Adrenal gland (tissue), 12 donors: ENCODE data around the gene RNASE7. TPM values are rescaled to one million over a fixed set of nuclear protein-coding genes. Genes with fewer than 3 reads are reported as not detected.

Source experiments
- DNase-seq, 7 donors: peaks; one replicate each; pipeline ENCODE4 v3.0.0-alpha.2; 2019 to 2020
- H3K27ac ChIP-seq, 5 donors: fragments of 200-600 bp; sonication (generic) in 4 of 5; 1 replicate in 3 of 5; 2 replicates in 2 of 5; pipeline versions ENCODE4 v1.5.1 to v1.8.0; 2016 to 2020; ENCODE audit warnings: mild to moderate bottlenecking in 1 of 5
- H3K27me3 ChIP-seq: fragments of 200-600 bp; 2 replicates; pipeline ENCODE4 v1.8.0; 2021
- H3K36me3 ChIP-seq, 2 donors: fragments of 200-600 bp; replicated peaks in 1 of 2; 1 replicate in 1 of 2; 2 replicates in 1 of 2; pipeline versions ENCODE4 v1.5.1 to v1.8.0; 2018 to 2022
- H3K4me1 ChIP-seq, 2 donors: fragments of 200-600 bp; replicated peaks in 1 of 2; 1 replicate in 1 of 2; 2 replicates in 1 of 2; pipeline versions ENCODE4 v1.5.1 to v1.8.0; 2018 to 2021
- H3K4me3 ChIP-seq, 4 donors: fragments of 200-600 bp; sonication (generic) in 3 of 4; one replicate each; pipeline ENCODE4 v1.5.1; 2016 to 2018
- H3K9me3 ChIP-seq, 3 donors: fragments of 200-600 bp; sonication (generic) in 1 of 3; replicated peaks in 1 of 3; 1 replicate in 2 of 3; 2 replicates in 1 of 3; pipeline versions ENCODE4 v1.5.1 to v1.8.0; 2016 to 2021
- CTCF ChIP-seq, 6 experiments: fragments of 450-650 bp in 4 of 6; fragments of 200-600 bp in 2 of 6; sonication (generic) in 1 of 6; IDR thresholded peaks; 1 replicate in 5 of 6; 2 replicates in 1 of 6; pipeline versions ENCODE4 v1.5.1 to v1.8.0; 2016 to 2021; ENCODE audit warnings: antibody characterized with exemption in 6 of 6, mild to moderate bottlenecking in 2 of 6, moderate library complexity in 1 of 6
- POLR2A ChIP-seq, 2 donors: fragments of 450-650 bp; IDR thresholded peaks; one replicate each; pipeline ENCODE4 v1.6.1; 2017; ENCODE audit warnings: antibody characterized with exemption in 2 of 2, mild to moderate bottlenecking in 2 of 2, moderate library complexity in 1 of 2
- WGBS, 4 donors: extraction: QIAGEN DNeasy Blood & Tissue Kit in 2 of 4; methylation state at CpG; one replicate each; pipeline versions ENCODE4 v1.1.5 to v1.1.7; 2013 to 2017; 5-methylcytosine and 5-hydroxymethylcytosine counted together
- intact Hi-C, 2 donors: fragments of 100-400 bp; cut with DNase I; formaldehyde crosslinking; loops; one replicate each; pipeline versions ENCODE4 v1.14.1 to v1.15.0; 2022 to 2023
- polyA plus RNA-seq, 3 donors: library from polyadenylated mRNA; stranded (reverse); fragments of 200-250 nt in 2 of 3; fragments of 350-450 nt in 1 of 3; fragmentation: Illumina TruSeq in 1 of 3; extraction: RNeasy Lipid Tissue Mini Kit (QIAGEN cat#74804) in 1 of 3; gene quantifications; one replicate each; pipeline ENCODE4 v1.2.3, GENCODE V29; 2013 to 2014
- total RNA-seq, 9 donors: library from RNA; depleted of rRNA in 4 of 9; stranded (reverse); fragments of >200 nt in 4 of 9; fragments of 120-200 nt in 1 of 9; fragmentation: NEBNext Ultra II Directional in 1 of 9; extraction: Animal tissue kit (Norgen Biotek cat#: 25700) in 1 of 9; gene quantifications; one replicate each; pipeline versions ENCODE4 v1.1.0 to v1.2.4, GENCODE V29; 2013 to 2023
- donor health status: healthy with polysubstance abuse.
- donor health status: Bipolar disorder and iron deficiency.
- donor health status: DM: yes; HTN: yes; CAD: no.
- donor health status: DM: no; HTN: no; CAD: no.
- donor health status: DM: no; HTN: no; CAD: no.
- donor health status: DM: yes; HTN: yes; CAD: no.

The RNASE7 gene
- total and polyA plus RNA-seq, 12 donors, result 0.20 to 0.34 TPM; not detected in 10

GRCh38 chr14:21042918-21043317 lies 756 bp downstream of the RNASE7 start:
- H3K4me1 ChIP-seq, result peaks cover 40 to 67% of the 10 kb centered on the region in 2 donors
- WGBS, 4 donors, result 45 to 53% (median 49%) methylated on average over 8 of the region's 8 CpGs
- H3K36me3 ChIP-seq, result no peaks in the 10 kb centered on the region
- peak; percentile 44 to 74 (median 59) for DNase-seq
- intact Hi-C loops, result no loop called here
- no peaks in the 10 kb centered on the region for H3K27me3 ChIP-seq
- peak overlapping the region in 3 of 5 donors; percentile 65 to 76 (median 75) for H3K27ac ChIP-seq
- no peaks in the 10 kb centered on the region for H3K9me3 ChIP-seq
- no peak overlapping the region for H3K4me3 ChIP-seq
- TF ChIP-seq POLR2A (IDR thresholded peaks at IDR 0.05), result peak in 1 of 2 donors; percentile 19
- no peak for TF ChIP-seq CTCF (IDR thresholded peaks at IDR 0.05)

DNA sequence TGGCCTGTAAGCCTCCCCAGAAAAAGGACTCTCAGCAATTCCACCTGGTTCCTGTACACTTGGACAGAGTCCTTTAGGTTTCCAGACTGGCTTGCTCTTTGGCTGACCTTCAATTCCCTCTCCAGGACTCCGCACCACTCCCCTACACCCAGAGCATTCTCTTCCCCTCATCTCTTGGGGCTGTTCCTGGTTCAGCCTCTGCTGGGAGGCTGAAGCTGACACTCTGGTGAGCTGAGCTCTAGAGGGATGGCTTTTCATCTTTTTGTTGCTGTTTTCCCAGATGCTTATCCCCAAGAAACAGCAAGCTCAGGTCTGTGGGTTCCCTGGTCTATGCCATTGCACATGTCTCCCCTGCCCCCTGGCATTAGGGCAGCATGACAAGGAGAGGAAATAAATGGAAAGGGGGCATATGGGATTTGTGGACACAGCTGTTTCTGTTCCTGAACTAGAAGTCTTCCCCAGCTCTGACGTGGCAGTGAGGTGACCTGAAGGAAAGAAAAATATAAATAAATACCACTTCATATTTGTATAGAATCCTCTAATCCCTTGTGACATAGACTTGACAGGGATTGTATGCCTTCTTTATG lies 1.3 kb downstream of the RNASE7 start:
- Histone ChIP-seq H3K27ac (peak overlapping the region in 4 of 5 donors; percentile 31 to 76 (median 70)), H3K9me3 (no peaks in the 10 kb centered on the region), H3K27me3 (no peaks in the 10 kb centered on the region), H3K4me3 (no peak overlapping the region), H3K4me1 (peaks cover 42 to 67% of the 10 kb centered on the region in 2 donors), H3K36me3 (no peaks in the 10 kb centered on the region)
- no peak for TF ChIP-seq CTCF (IDR thresholded peaks at IDR 0.05)
- no peak for TF ChIP-seq POLR2A (IDR thresholded peaks at IDR 0.05)
- 23 to 46% (median 41%) methylated on average over 2 of the region's 2 CpGs for WGBS, 4 donors
- intact Hi-C loops, result no loop called here
- no peak for DNase-seq

- WGBS, 4 donors, result 23 to 30% (median 26%) methylated on average over 6 of the region's 6 CpGs
- intact Hi-C loops, result no loop called here
These were observed 1.9 kb downstream of the RNASE7 start for GRCh38 chr14:21043974-21044618.

More at GRCh38 chr14:21043974-21044618, 1.9 kb downstream of the RNASE7 start:
- Histone ChIP-seq H3K4me3 (no peak overlapping the region), H3K27ac (peak overlapping the region in 4 of 5 donors; percentile 24 to 76 (median 48)), H3K4me1 (peaks cover 43 to 67% of the 10 kb centered on the region in 2 donors), H3K36me3 (no peaks in the 10 kb centered on the region), H3K9me3 (no peaks in the 10 kb centered on the region), H3K27me3 (no peaks in the 10 kb centered on the region)
- TF ChIP-seq POLR2A (IDR thresholded peaks at IDR 0.05), result no peak
- no peak for TF ChIP-seq CTCF (IDR thresholded peaks at IDR 0.05)
- DNase-seq, result peak; percentile 34 to 73 (median 59)
